SK-N-SH treated with all-trans-retinoic acid at 6 μM for 48 hours (cell line): Measurements from ENCODE around the gene IMPG2.

Experiments used
- ATAC-seq: fragments of 200-7000 bp; cut with Tn5 transposase; 3 replicates; pipeline ENCODE4 v1.9.1; 2020; ENCODE audit warnings: mild to moderate bottlenecking, moderate library complexity
- ARNTL ChIP-seq: fragments of 450-650 bp; formaldehyde crosslinking; IDR thresholded peaks from 2 replicates; pipeline ENCODE4 v1.5.0; 2020; ENCODE audit warnings: low read depth, mild to moderate bottlenecking, moderate library complexity, borderline replicate concordance
- BACH2 ChIP-seq: fragments of 250-450 bp; sonication (Bioruptor Pico); IDR thresholded peaks from 2 replicates; pipeline ENCODE4 v1.9.0; 2021; ENCODE audit warnings: mild to moderate bottlenecking, borderline replicate concordance
- CREB5 ChIP-seq: fragments of 250-450 bp; sonication (Bioruptor Pico); IDR thresholded peaks from 2 replicates; pipeline ENCODE4 v1.5.1; 2020; ENCODE audit warnings: low read depth, mild to moderate bottlenecking, moderate library complexity
- ESRRG ChIP-seq: fragments of 250-450 bp; sonication (Bioruptor Pico); IDR thresholded peaks from 2 replicates; pipeline ENCODE4 v1.6.1; 2021; ENCODE audit warnings: mild to moderate bottlenecking
- GLIS3 ChIP-seq: fragments of 250-450 bp; sonication (Bioruptor Pico); IDR thresholded peaks from 2 replicates; pipeline ENCODE4 v1.5.0; 2020; ENCODE audit warnings: mild to moderate bottlenecking, moderate library complexity
- ISL1 ChIP-seq: fragments of 250-450 bp; sonication (Bioruptor Pico); IDR thresholded peaks from 2 replicates; pipeline ENCODE4 v2.1.2; 2022; ENCODE audit warnings: mild to moderate bottlenecking, moderate library complexity
- OSR1 ChIP-seq: fragments of 250-450 bp; sonication (Bioruptor Pico); IDR thresholded peaks from 2 replicates; pipeline ENCODE4 v1.8.0; 2022; ENCODE audit warnings: moderate library complexity, mild to moderate bottlenecking, inconsistent platforms
- POU6F1 ChIP-seq: fragments of 250-450 bp; sonication (Bioruptor Pico); IDR thresholded peaks from 2 replicates; pipeline ENCODE4 v1.8.0; 2021; ENCODE audit warnings: low read depth, mild to moderate bottlenecking, moderate library complexity, borderline replicate concordance
- PPARA ChIP-seq: fragments of 250-450 bp; sonication (Bioruptor Pico); IDR thresholded peaks from 2 replicates; pipeline ENCODE4 v1.5.0; 2020; ENCODE audit warnings: mild to moderate bottlenecking, borderline replicate concordance
- RARB ChIP-seq: fragments of 250-450 bp; sonication (Bioruptor Pico); IDR thresholded peaks from 2 replicates; pipeline ENCODE4 v1.8.0; 2021; ENCODE audit warnings: mild to moderate bottlenecking, moderate library complexity
- SNAI2 ChIP-seq: fragments of 250-450 bp; sonication (Bioruptor Pico); IDR thresholded peaks from 2 replicates; pipeline ENCODE4 v1.5.0; 2020; ENCODE audit warnings: mild to moderate bottlenecking, moderate library complexity
- TCF4 ChIP-seq: fragments of 250-450 bp; sonication (Bioruptor Pico); IDR thresholded peaks from 2 replicates; pipeline ENCODE4 v1.8.0; 2021; ENCODE audit warnings: mild to moderate bottlenecking, moderate library complexity, borderline replicate concordance
- TOX ChIP-seq: fragments of 250-450 bp; sonication (Bioruptor Pico); IDR thresholded peaks from 2 replicates; pipeline ENCODE4 v1.8.0; 2021; ENCODE audit warnings: mild to moderate bottlenecking, moderate library complexity, borderline replicate concordance
- ZC3H10 ChIP-seq: fragments of 250-450 bp; sonication (Bioruptor Pico); IDR thresholded peaks from 2 replicates; pipeline ENCODE4 v1.5.1; 2021; ENCODE audit warnings: mild to moderate bottlenecking, moderate library complexity
- ZFP3 ChIP-seq: fragments of 250-450 bp; sonication (Bioruptor Pico); IDR thresholded peaks from 2 replicates; pipeline ENCODE4 v1.5.0; 2020; ENCODE audit warnings: mild to moderate bottlenecking, moderate library complexity
- ZFP30 ChIP-seq: fragments of 450-650 bp; formaldehyde crosslinking; IDR thresholded peaks from 2 replicates; pipeline ENCODE4 v1.5.0; 2022; ENCODE audit warnings: mild to moderate bottlenecking, moderate library complexity
- ZNF565 ChIP-seq: fragments of 450-650 bp; formaldehyde crosslinking; conservative IDR thresholded peaks from 2 replicates; pipeline ENCODE4 v1.5.0; 2020; ENCODE audit warnings: low read depth, mild to moderate bottlenecking, moderate library complexity
- ZNF70 ChIP-seq: fragments of 450-650 bp; formaldehyde crosslinking; IDR thresholded peaks from 2 replicates; pipeline ENCODE4 v1.5.0; 2020; ENCODE audit warnings: mild to moderate bottlenecking, moderate library complexity
- TF ChIP-seq, protein P1 (sequence below): fragments of 250-450 bp; sonication (Bioruptor Pico); IDR thresholded peaks from 2 replicates; pipeline ENCODE4 v1.5.1; 2021; ENCODE audit warnings: mild to moderate bottlenecking, moderate library complexity
- TF ChIP-seq, protein P2 (sequence below): fragments of 250-450 bp; sonication (Bioruptor Pico); IDR thresholded peaks from 2 replicates; pipeline ENCODE4 v1.8.0; 2020; ENCODE audit warnings: mild to moderate bottlenecking, moderate library complexity, borderline replicate concordance

The IMPG2 gene

GRCh38 chr3:101216710-101217465 is 103.5 kb downstream of the IMPG2 start:
- ATAC-seq, result no peak

GRCh38 chr3:101212730-101213129 is 107.6 kb downstream of the IMPG2 start:
- ATAC-seq, result no peak
- TF ChIP-seq BACH2 (no peak), ZNF70 (CRISPR knock-in tag) (no peak), ESRRG (no peak), RARB (CRISPR knock-in tag) (no peak), ARNTL (CRISPR knock-in tag) (no peak), OSR1 (CRISPR knock-in tag) (no peak), ZFP30 (CRISPR knock-in tag) (no peak), ISL1 (CRISPR knock-in tag) (no peak), ZFP3 (CRISPR knock-in tag) (no peak), TOX (no peak), ZC3H10 (CRISPR knock-in tag) (no peak), ZNF565 (CRISPR knock-in tag) (no peak), PPARA (CRISPR knock-in tag) (no peak)
- TF ChIP-seq, protein P1, sequence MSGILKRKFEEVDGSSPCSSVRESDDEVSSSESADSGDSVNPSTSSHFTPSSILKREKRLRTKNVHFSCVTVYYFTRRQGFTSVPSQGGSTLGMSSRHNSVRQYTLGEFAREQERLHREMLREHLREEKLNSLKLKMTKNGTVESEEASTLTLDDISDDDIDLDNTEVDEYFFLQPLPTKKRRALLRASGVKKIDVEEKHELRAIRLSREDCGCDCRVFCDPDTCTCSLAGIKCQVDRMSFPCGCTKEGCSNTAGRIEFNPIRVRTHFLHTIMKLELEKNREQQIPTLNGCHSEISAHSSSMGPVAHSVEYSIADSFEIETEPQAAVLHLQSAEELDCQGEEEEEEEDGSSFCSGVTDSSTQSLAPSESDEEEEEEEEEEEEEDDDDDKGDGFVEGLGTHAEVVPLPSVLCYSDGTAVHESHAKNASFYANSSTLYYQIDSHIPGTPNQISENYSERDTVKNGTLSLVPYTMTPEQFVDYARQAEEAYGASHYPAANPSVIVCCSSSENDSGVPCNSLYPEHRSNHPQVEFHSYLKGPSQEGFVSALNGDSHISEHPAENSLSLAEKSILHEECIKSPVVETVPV, result no peak

More at GRCh38 chr3:101216710-101217465, 103.5 kb downstream of the IMPG2 start:
- TF ChIP-seq ZNF70 (CRISPR knock-in tag) (no peak), TCF4 (CRISPR knock-in tag) (no peak), ZC3H10 (CRISPR knock-in tag) (no peak), GLIS3 (no peak), RARB (CRISPR knock-in tag) (no peak), SNAI2 (CRISPR knock-in tag) (no peak), BACH2 (no peak), POU6F1 (CRISPR knock-in tag) (no peak), ZFP3 (CRISPR knock-in tag) (no peak), ESRRG (no peak), PPARA (CRISPR knock-in tag) (no peak), TOX (no peak)
- TF ChIP-seq, protein P2, sequence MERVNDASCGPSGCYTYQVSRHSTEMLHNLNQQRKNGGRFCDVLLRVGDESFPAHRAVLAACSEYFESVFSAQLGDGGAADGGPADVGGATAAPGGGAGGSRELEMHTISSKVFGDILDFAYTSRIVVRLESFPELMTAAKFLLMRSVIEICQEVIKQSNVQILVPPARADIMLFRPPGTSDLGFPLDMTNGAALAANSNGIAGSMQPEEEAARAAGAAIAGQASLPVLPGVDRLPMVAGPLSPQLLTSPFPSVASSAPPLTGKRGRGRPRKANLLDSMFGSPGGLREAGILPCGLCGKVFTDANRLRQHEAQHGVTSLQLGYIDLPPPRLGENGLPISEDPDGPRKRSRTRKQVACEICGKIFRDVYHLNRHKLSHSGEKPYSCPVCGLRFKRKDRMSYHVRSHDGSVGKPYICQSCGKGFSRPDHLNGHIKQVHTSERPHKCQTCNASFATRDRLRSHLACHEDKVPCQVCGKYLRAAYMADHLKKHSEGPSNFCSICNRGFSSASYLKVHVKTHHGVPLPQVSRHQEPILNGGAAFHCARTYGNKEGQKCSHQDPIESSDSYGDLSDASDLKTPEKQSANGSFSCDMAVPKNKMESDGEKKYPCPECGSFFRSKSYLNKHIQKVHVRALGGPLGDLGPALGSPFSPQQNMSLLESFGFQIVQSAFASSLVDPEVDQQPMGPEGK, result no peak

DNA sequence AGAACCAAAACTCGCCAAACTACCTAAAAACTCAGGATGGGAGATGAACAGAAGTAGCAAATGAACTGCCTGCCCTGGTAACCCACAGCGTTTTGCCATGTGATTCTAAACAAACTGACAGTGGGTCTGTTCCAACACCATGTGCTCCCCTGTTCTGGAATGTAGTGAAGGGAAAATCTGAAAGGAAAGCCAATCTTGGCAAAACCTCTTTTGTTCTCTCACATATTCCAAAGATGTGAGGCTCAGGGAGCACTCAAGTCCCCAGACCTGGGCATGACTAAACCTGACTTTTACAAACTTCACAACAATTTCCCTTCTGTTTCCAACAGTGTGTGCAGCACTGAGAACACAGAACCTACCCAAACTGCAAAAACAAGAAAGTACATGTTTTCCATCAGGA is 116.1 kb downstream of the IMPG2 start:
- no peak for ATAC-seq
- TF ChIP-seq ZFP30 (CRISPR knock-in tag), result no peak
- no peak for TF ChIP-seq POU6F1 (CRISPR knock-in tag)
- TF ChIP-seq, protein P2, result no peak
- TF ChIP-seq PPARA (CRISPR knock-in tag), result no peak
- no peak for TF ChIP-seq ISL1 (CRISPR knock-in tag)
- no peak for TF ChIP-seq CREB5
- no peak for TF ChIP-seq BACH2
- no peak for TF ChIP-seq ESRRG
